GM23338 (cell line): Measurements from ENCODE around the gene CACNA2D4. TPM values are rescaled to one million over a fixed set of nuclear protein-coding genes. Genes with fewer than 3 reads are reported as not detected.

Experiments
- ATAC-seq: fragments of 200-7000 bp; cut with Tn5 transposase; 3 replicates; pipeline ENCODE4 v1.9.1; 2020
- DNase-seq: peaks from one replicate; pipeline ENCODE4 v3.0.0-alpha.2; 2015; ENCODE audit warnings: low spot score
- H2AFZ ChIP-seq: fragments of 200-600 bp; sonication (generic); 2 replicates; pipeline ENCODE4 v1.8.0; 2016; ENCODE audit warnings: antibody characterized with exemption, mild to moderate bottlenecking, moderate library complexity
- H3F3A ChIP-seq: fragments of 200-600 bp; sonication (generic); replicated peaks from 2 replicates; pipeline ENCODE4 v1.8.0; 2017; ENCODE audit warnings: antibody characterized with exemption, mixed run types, low read depth
- H3K27ac ChIP-seq: fragments of 200-600 bp; sonication (generic); 2 replicates; pipeline ENCODE4 v1.6.1; 2016; ENCODE audit warnings: low read depth
- H3K27me3 ChIP-seq: fragments of 200-600 bp; sonication (generic); 2 replicates; pipeline ENCODE4 v1.8.0; 2016; ENCODE audit warnings: mild to moderate bottlenecking, mixed run types, moderate library complexity; ENCODE audit not compliant: insufficient read depth
- H3K36me3 ChIP-seq: fragments of 200-600 bp; sonication (generic); 2 replicates; pipeline ENCODE4 v1.8.0; 2016; ENCODE audit warnings: mild to moderate bottlenecking; ENCODE audit not compliant: insufficient read depth
- H3K4me1 ChIP-seq: fragments of 200-600 bp; sonication (generic); 2 replicates; pipeline ENCODE4 v1.8.0; 2016; ENCODE audit warnings: mild to moderate bottlenecking, moderate library complexity; ENCODE audit not compliant: insufficient read depth
- H3K4me2 ChIP-seq: fragments of 200-600 bp; sonication (generic); 2 replicates; pipeline ENCODE4 v1.7.1; 2017; ENCODE audit warnings: mixed run types
- H3K4me3 ChIP-seq: fragments of 200-600 bp; sonication (generic); 2 replicates; pipeline ENCODE4 v1.6.1; 2016; ENCODE audit warnings: mixed run types
- H3K79me2 ChIP-seq: fragments of 200-600 bp; sonication (generic); replicated peaks from 2 replicates; pipeline ENCODE4 v1.8.0; 2017; ENCODE audit warnings: mild to moderate bottlenecking; ENCODE audit not compliant: insufficient read depth
- H3K9me2 ChIP-seq: fragments of 200-600 bp; sonication (generic); 2 replicates; pipeline ENCODE4 v1.8.0; 2017; ENCODE audit not compliant: insufficient read depth
- H4K20me1 ChIP-seq: fragments of 200-600 bp; sonication (generic); replicated peaks from 2 replicates; pipeline ENCODE4 v1.8.0; 2017; ENCODE audit warnings: mild to moderate bottlenecking; ENCODE audit not compliant: insufficient read depth
- H3K27ac Mint-ChIP-seq: 2 replicates; pipeline ENCODE4 v1.8.0; 2020; ENCODE audit warnings: inconsistent platforms, mild to moderate bottlenecking, moderate library complexity, mixed read lengths
- H3K27me3 Mint-ChIP-seq: 3 replicates; pipeline ENCODE4 v1.8.0; 2022; ENCODE audit warnings: low read depth, mild to moderate bottlenecking, moderate library complexity, mixed read lengths, inconsistent platforms; ENCODE audit not compliant: insufficient read depth, poor library complexity
- H3K36me3 Mint-ChIP-seq: 3 replicates; pipeline ENCODE4 v1.8.0; 2021; ENCODE audit warnings: low read depth, mild to moderate bottlenecking, inconsistent platforms, moderate library complexity, mixed read lengths
- H3K4me1 Mint-ChIP-seq: 3 replicates; pipeline ENCODE4 v1.8.0; 2020; ENCODE audit warnings: mild to moderate bottlenecking, inconsistent platforms, mixed read lengths
- H3K4me3 Mint-ChIP-seq: 3 replicates; pipeline ENCODE4 v1.8.0; 2021; ENCODE audit warnings: moderate library complexity, mild to moderate bottlenecking, inconsistent platforms, mixed read lengths
- H3K9me3 Mint-ChIP-seq: 3 replicates; pipeline ENCODE4 v1.8.0; 2020; ENCODE audit warnings: moderate library complexity, mild to moderate bottlenecking, inconsistent platforms, mixed read lengths
- CREB1 ChIP-seq: fragments of 250-450 bp; sonication (Bioruptor Pico); IDR thresholded peaks from 2 replicates; pipeline ENCODE4 v1.5.0; 2020; ENCODE audit warnings: low read depth, mild to moderate bottlenecking, moderate library complexity
- CTCF ChIP-seq, 2 experiments: fragments of 200-600 bp in 1 of 2; sonication (generic) in 1 of 2; conservative IDR thresholded peaks; 2 replicates each; pipeline versions ENCODE4 v1.5.1 to v1.6.1; 2016 to 2017; ENCODE audit warnings: antibody characterized with exemption in 2 of 2, low read depth in 2 of 2, mild to moderate bottlenecking in 2 of 2, moderate library complexity in 1 of 2
- ETS1 ChIP-seq: IDR thresholded peaks from 2 replicates; pipeline ENCODE4 v1.6.1; 2016; ENCODE audit warnings: antibody characterized with exemption
- EZH2phosphoT487 ChIP-seq: fragments of 200-600 bp; sonication (generic); IDR thresholded peaks from one replicate; pipeline ENCODE4 v1.8.1; 2018; ENCODE audit warnings: antibody characterized with exemption; ENCODE audit not compliant: unreplicated experiment
- JUNB ChIP-seq: IDR thresholded peaks from one replicate; pipeline ENCODE4 v1.6.1; 2016; ENCODE audit warnings: antibody characterized with exemption; ENCODE audit not compliant: unreplicated experiment
- NANOG ChIP-seq: IDR thresholded peaks from 2 replicates; pipeline ENCODE4 v1.6.1; 2016; ENCODE audit warnings: antibody characterized with exemption, borderline replicate concordance
- REST ChIP-seq: IDR thresholded peaks from one replicate; pipeline ENCODE4 v1.6.1; 2018; ENCODE audit warnings: antibody characterized with exemption; ENCODE audit not compliant: unreplicated experiment
- ZNF114 ChIP-seq: fragments of 250-450 bp; sonication (Bioruptor Pico); IDR thresholded peaks from 2 replicates; pipeline ENCODE4 v1.5.0; 2020; ENCODE audit warnings: mild to moderate bottlenecking, moderate library complexity
- ZNF331 ChIP-seq: fragments of 250-450 bp; sonication (Bioruptor Pico); IDR thresholded peaks from 2 replicates; pipeline ENCODE4 v1.5.0; 2020; ENCODE audit warnings: low read depth, mild to moderate bottlenecking, moderate library complexity
- polyA plus RNA-seq: library from polyadenylated mRNA; unstranded; fragments of >200 nt; fragmentation: Nextera tagmentation; extraction: Ambion mirVana; gene quantifications from 2 replicates; pipeline ENCODE4 v1.2.1, GENCODE V29; 2016
- total RNA-seq: library from RNA; depleted of rRNA; stranded (reverse); fragments of >200 nt; shearing (Covaris generic); gene quantifications from 2 replicates; pipeline ENCODE4 v1.2.3, GENCODE V29; 2014

The CACNA2D4 gene
- total and polyA plus RNA-seq, 2 experiments from 2014 or later, result 0.07 to 0.24 TPM

- no peaks in the 10 kb centered on the region for H3K9me3 Mint-ChIP-seq
- peaks cover 4% of the 10 kb centered on the region; the same call in 1 of the 2 replicates for H3F3A ChIP-seq
- H3K4me3 Mint-ChIP-seq, result no peak overlapping the region
- no peak overlapping the region for H2AFZ ChIP-seq
- no peaks in the 10 kb centered on the region for H3K4me1 ChIP-seq
- no peaks in the 10 kb centered on the region for H3K36me3 Mint-ChIP-seq
- no peak for TF ChIP-seq ETS1
- no peak overlapping the region for H3K27ac Mint-ChIP-seq
- no peak overlapping the region for H3K4me3 ChIP-seq
- no peaks in the 10 kb centered on the region for H3K79me2 ChIP-seq
- DNase-seq (no peak), ATAC-seq (no peak)
- no peaks in the 10 kb centered on the region for H3K9me2 ChIP-seq
- no peaks in the 10 kb centered on the region for H3K27me3 ChIP-seq
- H3K4me2 ChIP-seq, result no peak overlapping the region
- H3K36me3 ChIP-seq, result no peaks in the 10 kb centered on the region
- H3K4me1 Mint-ChIP-seq, result no peaks in the 10 kb centered on the region; the same call in 2 of the 3 replicates
- H3K27me3 Mint-ChIP-seq, result peaks cover 12% of the 10 kb centered on the region
- H3K27ac ChIP-seq, result no peak overlapping the region
- no peaks in the 10 kb centered on the region for H4K20me1 ChIP-seq
Observed at GRCh38 chr12:1930803-1931597, 12.5 kb upstream of the CACNA2D4 start.

GRCh38 chr12:1929985-1930802 lies 11.7 kb upstream of the CACNA2D4 start:
- Mint-ChIP-seq H3K36me3 (no peaks in the 10 kb centered on the region), H3K27ac (no peak overlapping the region), H3K9me3 (no peaks in the 10 kb centered on the region), H3K4me1 (no peaks in the 10 kb centered on the region; the same call in 2 of the 3 replicates), H3K4me3 (no peak overlapping the region), H3K27me3 (peaks cover 13% of the 10 kb centered on the region)
- Histone ChIP-seq H2AFZ (no peak overlapping the region), H3K27me3 (no peaks in the 10 kb centered on the region), H3K4me1 (no peaks in the 10 kb centered on the region), H3F3A (peaks cover 4% of the 10 kb centered on the region; the same call in 1 of the 2 replicates), H3K9me2 (no peaks in the 10 kb centered on the region), H3K79me2 (no peaks in the 10 kb centered on the region), H3K27ac (no peak overlapping the region), H4K20me1 (no peaks in the 10 kb centered on the region), H3K36me3 (no peaks in the 10 kb centered on the region), H3K4me2 (no peak overlapping the region), H3K4me3 (no peak overlapping the region)
- ATAC-seq (no peak), DNase-seq (no peak)
- TF ChIP-seq NANOG (no peak), CTCF (conservative IDR thresholded peaks at IDR 0.05; ENCODE audit: low read depth in 2 of 2) (no peak), JUNB (no peak), CREB1 (CRISPR knock-in tag) (no peak), REST (no peak), ZNF114 (CRISPR knock-in tag) (no peak), EZH2phosphoT487 (no peak), ZNF331 (CRISPR knock-in tag) (no peak)
